Measurements from ENCODE around the gene PANK4. TPM values are rescaled to one million over a fixed set of nuclear protein-coding genes. Genes with fewer than 3 reads are reported as not detected.

The PANK4 gene
- total and polyA plus RNA-seq, 8 donors, result 23.2 to 30.9 (median 28.1) TPM

GRCh38 chr1:2541619-2542245 is 15.3 kb upstream of the PANK4 start:
- DNase-seq (no peak), ATAC-seq (no peak)
- Histone ChIP-seq H3K27ac (no peak overlapping the region), H3K36me3 (no peaks in the 10 kb centered on the region), H3K9me3 (no peaks in the 10 kb centered on the region), H3K4me1 (peaks cover 9 to 44% of the 10 kb centered on the region in 2 donors), H3K4me3 (no peak overlapping the region), H3K27me3 (peaks cover 3 to 42% of the 10 kb centered on the region in 2 donors)
- TF ChIP-seq CTCF (IDR thresholded peaks at IDR 0.05), result no peak
- intact Hi-C loops (cut with DNase I), result loop anchor here in 1 of 2 donors (10.0 kb wide), 1 partner anchor 127 kb away; the partner anchor contains the start of gene PEX10

- H3K4me1 ChIP-seq, result peaks cover 9 to 38% of the 10 kb centered on the region in 2 donors
- TF ChIP-seq CTCF (IDR thresholded peaks at IDR 0.05), result no peak
- intact Hi-C loops (cut with DNase I), result loop anchor here in 1 of 2 donors (10.0 kb wide), 1 partner anchor 126 kb away; the partner anchor contains the start of gene PEX10
- H3K9me3 ChIP-seq, result no peaks in the 10 kb centered on the region
- no peak for DNase-seq
- H3K4me3 ChIP-seq, result no peak overlapping the region
- H3K27me3 ChIP-seq, result peaks cover 3 to 43% of the 10 kb centered on the region in 2 donors
- no peak for ATAC-seq
- no peaks in the 10 kb centered on the region for H3K36me3 ChIP-seq
- no peak overlapping the region for H3K27ac ChIP-seq
Observed at GRCh38 chr1:2540816-2541492, 14.6 kb upstream of the PANK4 start.

DNA sequence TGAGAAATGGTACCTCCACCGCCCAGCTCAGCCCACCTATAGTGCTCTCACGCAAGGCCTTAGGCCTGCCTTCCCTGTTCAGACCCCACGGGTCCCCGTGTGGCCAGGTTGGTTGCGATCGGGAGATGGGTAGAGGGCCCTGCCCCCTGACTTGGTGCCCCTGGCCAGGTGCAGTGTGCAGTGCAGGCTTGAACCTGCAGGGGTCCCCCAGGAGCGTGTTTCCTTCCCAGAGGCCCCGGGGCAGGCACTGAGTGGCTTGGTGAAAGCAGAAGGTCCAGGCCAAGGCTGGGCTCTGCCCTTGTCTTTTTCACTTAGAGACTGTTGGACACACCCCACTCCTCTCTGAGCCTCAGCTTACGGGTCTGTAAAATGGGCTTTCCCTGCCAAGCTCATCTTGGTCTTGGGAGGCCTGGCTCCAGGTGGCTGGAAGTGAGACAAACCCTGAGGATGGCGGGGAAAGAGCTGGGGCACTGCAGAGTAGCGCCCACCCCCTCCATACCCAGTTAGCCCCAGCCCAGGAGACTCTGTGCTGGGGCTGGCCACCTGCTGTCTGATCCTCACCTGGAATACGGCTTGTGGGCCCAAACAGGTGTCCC is 13.0 kb upstream of the PANK4 start:
- Histone ChIP-seq H3K27ac (no peak overlapping the region), H3K4me3 (no peak overlapping the region), H3K27me3 (peaks cover 6 to 59% of the 10 kb centered on the region in 2 donors), H3K36me3 (no peaks in the 10 kb centered on the region), H3K9me3 (no peaks in the 10 kb centered on the region), H3K4me1 (peaks cover 0 to 26% of the 10 kb centered on the region in 2 donors)
- ATAC-seq, result no peak
- DNase-seq, result no peak
- intact Hi-C loops (cut with DNase I), result no loop called here
- TF ChIP-seq CTCF (IDR thresholded peaks at IDR 0.05), result no peak

- TF ChIP-seq CTCF (IDR thresholded peaks at IDR 0.05), result no peak
- no peak overlapping the region for H3K27ac ChIP-seq
- peaks cover 0 to 23% of the 10 kb centered on the region in 2 donors for H3K4me1 ChIP-seq
- H3K9me3 ChIP-seq, result no peaks in the 10 kb centered on the region
- intact Hi-C loops (cut with DNase I), result no loop called here
- no peaks in the 10 kb centered on the region for H3K36me3 ChIP-seq
- ATAC-seq, result no peak
- no peak overlapping the region for H3K4me3 ChIP-seq
- no peak for DNase-seq
- peaks cover 6 to 64% of the 10 kb centered on the region in 2 donors for H3K27me3 ChIP-seq
Observed at GRCh38 chr1:2538872-2539271, 12.5 kb upstream of the PANK4 start.

- ATAC-seq (no peak), DNase-seq (no peak)
- Histone ChIP-seq H3K36me3 (no peaks in the 10 kb centered on the region), H3K27ac (no peak overlapping the region), H3K27me3 (peaks cover 6 to 69% of the 10 kb centered on the region in 2 donors), H3K9me3 (no peaks in the 10 kb centered on the region), H3K4me1 (peaks cover 0 to 18% of the 10 kb centered on the region in 2 donors), H3K4me3 (no peak overlapping the region)
- intact Hi-C loops (cut with DNase I), result no loop called here
- TF ChIP-seq CTCF (IDR thresholded peaks at IDR 0.05), result no peak
Observed at GRCh38 chr1:2538376-2538775, 12.0 kb upstream of the PANK4 start.
